T-helper 9 cell (primary cell): ENCODE results near the gene CHCHD3.

Experiments used
- DNase-seq: peaks from one replicate; pipeline ENCODE4 v3.0.0-alpha.2; 2020

CHCHD3 gene

DNA sequence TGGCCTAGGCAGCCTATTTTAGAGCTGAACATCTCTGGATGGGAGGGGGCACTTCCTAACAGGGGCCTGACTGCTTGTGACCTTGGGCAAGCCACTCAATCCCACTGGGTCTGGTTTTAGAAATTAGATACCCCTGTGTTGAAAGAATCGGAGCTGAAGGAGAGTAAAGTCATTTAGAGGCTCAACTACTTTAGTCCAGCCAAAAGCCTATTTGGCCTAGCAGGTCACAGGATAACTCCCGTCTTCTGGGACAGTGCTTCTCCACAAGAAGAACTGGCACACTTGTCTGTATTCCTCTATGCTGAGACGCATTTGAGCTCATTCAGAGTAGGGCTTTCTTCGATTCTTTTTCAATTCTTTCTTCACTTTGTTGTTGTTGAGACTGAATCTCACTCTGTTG, 224.2 kb downstream of the CHCHD3 start:
- DNase-seq = no peak

GRCh38 chr7:132857031-132857430, 224.9 kb downstream of the CHCHD3 start:
- DNase-seq = no peak

DNA sequence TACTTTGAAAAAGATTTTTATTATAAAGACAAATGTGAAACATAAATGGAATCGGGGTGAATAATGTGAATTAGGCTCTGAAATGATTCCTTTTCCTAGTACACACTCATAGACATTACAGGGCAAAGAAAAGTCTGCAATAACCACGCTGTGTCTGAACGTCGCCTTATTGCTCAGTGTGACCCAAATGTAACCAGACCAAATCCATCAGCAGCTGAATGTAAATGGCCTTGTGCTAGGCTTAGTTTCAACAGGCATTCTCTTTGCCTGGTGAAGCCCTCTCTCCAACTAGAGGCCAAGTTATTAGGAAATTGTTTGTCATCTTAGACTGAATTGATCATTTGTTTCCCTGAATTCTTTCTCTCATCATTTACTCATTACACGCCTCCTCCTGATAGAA, 225.5 kb downstream of the CHCHD3 start:
- no peak for DNase-seq

DNA sequence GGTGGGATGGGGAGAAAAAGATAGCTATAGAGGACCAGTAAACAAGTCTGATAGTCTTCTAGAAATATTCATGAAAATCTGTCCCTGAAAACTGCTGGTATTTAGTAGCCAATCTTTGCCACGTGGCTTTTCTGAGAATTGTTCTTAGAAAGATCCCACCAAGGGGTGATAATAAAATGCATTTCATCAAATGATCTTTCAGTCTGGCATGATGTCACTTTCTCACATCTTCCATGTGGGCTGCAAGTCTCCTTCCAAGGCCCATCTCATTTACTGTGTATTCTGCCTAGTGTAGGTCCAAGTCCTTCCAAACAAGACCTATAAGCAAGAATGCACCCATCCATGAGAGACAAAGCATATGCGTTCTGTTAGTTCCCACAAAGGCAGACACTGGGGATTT, 226.0 kb downstream of the CHCHD3 start:
- DNase-seq = no peak

DNA sequence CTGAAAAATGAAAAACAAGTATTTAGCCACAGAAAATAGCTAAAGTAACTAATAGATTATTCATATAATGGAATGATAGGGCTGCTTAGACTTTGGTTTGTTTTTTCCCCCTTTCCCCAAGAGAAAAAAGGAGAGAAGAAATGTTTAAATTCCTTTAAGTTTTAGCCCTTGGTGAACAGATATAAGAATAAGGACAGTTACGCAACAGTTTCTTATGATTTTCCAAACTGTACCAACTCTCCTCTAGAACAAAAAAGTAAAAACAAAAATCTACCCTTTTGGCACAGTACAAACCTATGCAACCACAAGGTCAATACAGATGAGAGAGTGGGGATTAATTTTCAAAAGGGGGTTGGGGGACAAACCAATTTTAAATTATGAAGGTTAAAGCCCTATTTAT, 227.7 kb downstream of the CHCHD3 start:
- DNase-seq = no peak

DNA sequence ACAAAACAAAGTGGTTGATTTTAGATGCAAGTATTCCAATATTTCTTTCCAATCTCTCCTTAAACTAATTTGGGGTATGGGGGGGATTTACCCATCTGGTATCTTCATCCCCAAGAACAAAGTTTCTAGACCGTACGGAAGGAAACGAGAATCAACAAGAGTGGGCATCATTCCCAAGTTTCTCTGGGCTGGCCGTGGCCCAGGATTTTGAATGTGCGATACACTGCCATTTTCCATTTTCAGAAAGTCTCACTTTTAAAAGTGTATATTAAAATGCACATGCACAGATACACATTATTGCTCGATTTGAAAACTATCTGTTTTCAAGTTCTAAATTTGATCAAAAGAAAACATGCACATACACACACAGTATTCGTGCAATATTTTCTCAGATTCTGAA, 234.5 kb downstream of the CHCHD3 start:
- DNase-seq = no peak

- DNase-seq = no peak
Observed at GRCh38 chr7:132846086-132846485, 235.8 kb downstream of the CHCHD3 start.

GRCh38 chr7:132842478-132842877, 239.4 kb downstream of the CHCHD3 start:
- no peak for DNase-seq

DNA sequence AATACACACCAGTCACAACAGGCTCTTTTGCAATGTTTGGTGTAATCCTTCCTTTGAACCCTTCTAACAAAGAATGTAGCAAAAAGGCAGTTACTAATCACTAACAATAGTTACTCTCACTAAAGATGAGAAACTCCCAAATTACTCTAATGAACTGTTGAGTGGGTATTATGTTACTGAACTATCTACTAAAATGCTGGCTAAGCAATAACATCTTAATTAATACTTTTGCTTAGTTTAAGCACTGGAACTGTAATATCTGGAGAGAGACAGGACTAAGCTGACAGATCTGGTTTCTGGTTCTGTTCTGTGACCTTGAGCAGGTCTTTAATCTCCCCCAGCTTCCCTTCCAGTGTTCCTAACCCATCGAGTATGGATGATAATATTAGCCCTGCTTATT, 241.7 kb downstream of the CHCHD3 start:
- DNase-seq = no peak

DNA sequence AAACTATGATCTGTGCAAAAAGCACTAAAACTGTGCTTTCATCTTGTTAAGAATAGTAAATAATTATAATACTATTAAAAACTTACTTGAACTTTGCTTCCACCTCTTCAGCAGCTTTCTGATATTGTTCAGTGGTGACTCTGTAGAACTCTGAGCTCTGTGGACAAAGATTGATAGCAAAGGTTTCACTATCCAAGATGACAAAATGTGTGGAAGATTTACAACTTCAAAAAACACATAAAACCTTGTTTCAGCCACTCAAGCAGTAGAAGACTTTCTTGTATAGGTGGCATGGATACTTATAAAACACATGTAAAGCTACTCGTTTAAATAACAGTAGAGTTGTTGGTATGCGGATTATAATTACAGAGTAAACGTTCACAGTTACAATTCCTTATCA, 243.6 kb downstream of the CHCHD3 start:
- DNase-seq = no peak

DNA sequence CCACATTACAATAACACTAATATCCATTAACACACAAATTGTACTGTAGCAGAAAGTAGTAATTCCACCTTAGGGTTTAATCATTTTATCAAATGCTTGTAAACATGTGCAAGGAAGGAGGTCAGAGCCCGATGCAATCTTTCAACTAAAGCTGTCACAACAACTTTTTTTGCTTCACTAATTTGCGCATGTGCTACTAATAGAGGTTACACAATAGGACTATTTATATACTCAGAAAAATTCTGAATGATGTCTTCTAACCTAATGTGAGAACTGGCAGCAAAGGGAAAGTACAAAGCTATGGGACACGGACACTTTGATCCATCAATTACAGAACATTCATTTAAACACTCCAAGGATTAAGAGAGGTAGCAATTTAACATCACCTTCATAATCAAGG, 244.4 kb downstream of the CHCHD3 start:
- no peak for DNase-seq

- DNase-seq = no peak
Observed at GRCh38 chr7:132836746-132837145, 245.1 kb downstream of the CHCHD3 start.

GRCh38 chr7:132830941-132831340, 250.9 kb downstream of the CHCHD3 start:
- no peak for DNase-seq

DNA sequence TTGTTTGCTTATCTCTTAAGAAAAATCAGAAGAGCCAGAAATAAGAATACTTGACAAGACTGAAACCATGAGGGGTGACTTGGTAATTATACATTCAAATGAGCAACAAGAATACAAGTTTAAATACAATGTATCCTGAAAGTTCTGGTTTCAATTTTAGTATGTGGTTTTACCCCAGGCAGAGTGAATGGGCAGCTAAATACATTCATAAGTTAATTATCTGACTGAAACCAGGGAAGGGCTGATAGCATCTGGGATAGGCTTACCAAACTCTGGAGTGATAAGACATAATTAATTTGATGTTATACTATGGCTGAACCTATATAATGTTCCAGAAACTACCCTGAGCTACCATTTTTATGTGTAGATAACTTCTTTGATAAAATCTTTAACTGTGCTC, 253.4 kb downstream of the CHCHD3 start:
- DNase-seq = no peak

DNA sequence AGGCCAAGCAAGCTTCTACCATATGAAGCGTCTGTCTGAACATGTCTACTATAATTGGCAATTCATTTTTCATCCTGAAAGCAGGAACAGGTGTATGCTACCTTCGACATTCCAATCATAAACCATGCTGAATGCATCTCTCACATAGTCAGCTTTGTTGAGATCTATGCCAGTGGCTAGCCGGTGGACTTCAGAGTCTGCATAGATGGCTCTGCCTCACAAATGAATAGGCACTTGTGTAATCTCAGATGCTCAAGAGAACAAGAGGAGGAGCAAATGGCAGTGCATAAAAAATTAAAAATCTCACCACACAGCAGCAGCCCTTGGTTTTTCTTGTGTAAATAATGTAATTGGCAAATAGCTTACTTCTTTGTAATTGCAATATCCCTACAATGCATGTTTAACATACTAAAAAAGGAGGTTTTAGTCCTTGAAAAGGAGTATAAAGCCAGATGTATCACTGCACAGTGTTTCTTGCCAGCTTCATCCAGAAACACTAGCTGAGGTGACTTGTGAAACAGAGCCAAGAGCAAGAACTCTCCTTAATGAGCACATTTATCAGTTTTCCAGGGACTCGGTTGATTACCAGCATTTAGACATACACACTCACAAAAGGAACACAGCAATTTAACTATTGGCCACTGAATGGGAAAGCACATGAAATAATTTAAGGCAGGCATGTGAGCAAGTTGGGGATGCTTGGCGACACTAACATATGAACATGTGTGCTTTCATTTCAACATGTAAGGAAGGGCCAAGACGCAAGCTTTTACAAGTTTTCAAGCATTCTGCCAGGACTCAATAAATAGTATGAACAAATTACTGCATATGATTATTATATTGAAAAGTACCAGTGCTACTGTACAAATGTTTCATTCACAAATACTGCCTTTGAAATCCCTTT, 255.7 kb downstream of the CHCHD3 start:
- no peak for DNase-seq

- no peak for DNase-seq
Observed at GRCh38 chr7:132825222-132825621, 256.7 kb downstream of the CHCHD3 start.

- no peak for DNase-seq
Observed at GRCh38 chr7:132819648-132820047, 262.2 kb downstream of the CHCHD3 start.

DNA sequence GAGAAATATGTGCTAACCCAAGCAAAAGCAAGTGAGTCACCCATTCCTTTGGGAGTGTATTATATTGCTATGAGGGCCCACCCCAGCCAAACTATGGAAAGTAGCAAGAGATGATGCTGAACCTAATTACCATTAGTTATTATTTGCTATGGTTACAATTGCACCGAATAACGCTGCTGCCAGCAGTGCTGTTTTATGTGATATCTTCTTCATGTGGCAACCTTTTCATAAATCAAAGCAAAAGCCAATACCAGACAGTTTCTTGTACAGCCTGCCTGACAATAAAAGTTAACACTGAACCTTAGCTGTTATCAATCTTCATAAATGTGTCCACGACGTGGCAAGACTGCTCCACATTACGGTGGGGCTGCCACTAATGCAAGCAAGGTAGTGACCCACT, 263.9 kb downstream of the CHCHD3 start:
- no peak for DNase-seq

DNA sequence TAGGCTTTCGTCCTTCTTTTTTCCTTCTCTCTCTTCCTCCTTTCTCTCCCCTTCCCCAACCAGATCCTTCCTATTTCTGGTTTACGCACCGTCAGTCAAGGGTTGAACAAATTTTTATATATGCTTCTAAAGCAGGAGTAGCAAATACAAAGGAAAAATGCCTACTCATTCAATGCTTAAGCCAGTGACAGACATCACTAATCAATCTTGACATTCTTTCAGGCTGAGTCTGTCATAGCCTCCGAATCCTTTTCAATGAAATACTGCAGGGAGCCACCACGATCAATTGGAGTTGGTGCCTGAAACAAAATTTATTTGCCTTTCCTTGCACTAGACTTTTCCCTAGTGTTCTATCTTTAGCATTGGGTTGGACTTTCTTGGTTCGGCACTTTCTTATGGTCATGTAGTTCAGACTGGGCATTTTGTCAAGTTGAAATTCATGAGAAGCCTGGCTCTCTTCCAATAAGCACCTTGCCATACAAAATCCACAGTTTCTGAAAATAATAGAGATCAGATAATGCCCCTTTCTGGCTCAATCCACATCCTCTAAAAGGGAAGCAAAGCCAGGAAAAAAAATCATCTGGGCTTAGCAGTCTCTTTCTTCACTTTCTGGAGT, 266.1 kb downstream of the CHCHD3 start:
- no peak for DNase-seq

- DNase-seq = no peak
Observed at GRCh38 chr7:132815130-132815529, 266.8 kb downstream of the CHCHD3 start.

- no peak for DNase-seq
Observed at GRCh38 chr7:132810561-132810960, 271.3 kb downstream of the CHCHD3 start.

DNA sequence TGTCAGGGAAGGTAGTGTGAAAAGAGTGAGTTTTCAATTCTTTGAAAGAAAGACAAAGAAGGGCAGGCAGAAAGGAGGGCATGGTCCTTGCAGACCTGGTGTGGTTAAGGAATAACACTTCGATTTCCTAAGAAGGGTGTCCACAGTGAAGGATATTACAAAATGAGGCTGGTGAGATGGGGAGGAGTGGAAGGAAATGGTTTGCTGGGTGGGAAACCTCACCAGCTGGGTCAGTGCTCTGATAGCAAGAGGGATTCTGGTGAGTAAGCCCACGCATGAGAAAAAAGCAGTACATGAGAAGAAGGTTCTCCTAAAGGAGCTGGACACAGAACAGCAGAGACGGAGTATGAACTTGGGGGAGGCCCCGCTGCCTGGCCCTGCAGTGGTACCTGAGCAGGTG, 275.1 kb downstream of the CHCHD3 start:
- DNase-seq = no peak

DNA sequence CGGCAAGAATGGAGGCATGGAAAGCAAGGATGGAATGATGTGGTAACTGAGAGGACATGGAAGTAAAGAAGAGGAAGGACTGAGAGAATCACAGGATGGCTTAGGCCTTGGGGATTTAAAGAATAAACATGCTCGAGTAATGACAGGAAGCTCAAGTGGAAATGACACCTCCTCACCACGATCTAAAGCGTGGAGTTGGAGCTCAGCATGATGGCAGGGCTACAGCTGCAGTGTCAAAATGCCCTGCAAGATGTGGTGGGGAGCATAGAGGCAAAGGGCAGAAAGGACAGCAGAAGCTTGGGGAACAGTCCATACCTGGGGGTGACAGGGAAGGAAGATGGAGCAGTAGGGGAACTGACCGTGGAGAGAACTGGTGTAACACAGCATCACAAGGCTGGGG, 276.1 kb downstream of the CHCHD3 start:
- no peak for DNase-seq

- no peak for DNase-seq
Observed at GRCh38 chr7:132804849-132805485, 276.9 kb downstream of the CHCHD3 start.
